GM12872 (cell line): ENCODE data around the gene HDAC9.

Experiments used
- TF ChIP-seq, protein P1 (sequence below): IDR thresholded peaks from 3 replicates; pipeline ENCODE4 v1.5.1; 2011; ENCODE audit warnings: low read depth, mild to moderate bottlenecking, low read length, moderate library complexity; ENCODE audit not compliant: insufficient read depth

HDAC9 gene

DNA sequence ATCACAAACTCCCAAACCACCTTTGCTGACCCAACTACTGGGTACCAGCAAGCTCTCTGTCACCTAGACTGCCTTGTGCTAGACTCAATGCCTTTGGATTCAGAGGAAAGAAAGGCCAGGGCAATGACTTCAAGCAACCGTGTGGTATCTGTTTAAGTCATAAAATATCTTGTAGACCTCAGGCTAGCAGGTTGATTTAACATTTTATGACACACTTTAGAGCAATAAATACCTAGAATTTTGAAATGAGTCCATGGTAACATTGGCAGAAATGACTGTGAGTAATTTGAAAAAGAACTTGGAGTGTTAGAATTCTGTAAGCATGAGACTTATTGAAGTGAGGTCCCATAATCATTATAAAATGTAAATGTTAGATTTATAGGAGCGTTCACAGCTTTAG is 534.7 kb downstream of the HDAC9 start:
- TF ChIP-seq, protein P1, sequence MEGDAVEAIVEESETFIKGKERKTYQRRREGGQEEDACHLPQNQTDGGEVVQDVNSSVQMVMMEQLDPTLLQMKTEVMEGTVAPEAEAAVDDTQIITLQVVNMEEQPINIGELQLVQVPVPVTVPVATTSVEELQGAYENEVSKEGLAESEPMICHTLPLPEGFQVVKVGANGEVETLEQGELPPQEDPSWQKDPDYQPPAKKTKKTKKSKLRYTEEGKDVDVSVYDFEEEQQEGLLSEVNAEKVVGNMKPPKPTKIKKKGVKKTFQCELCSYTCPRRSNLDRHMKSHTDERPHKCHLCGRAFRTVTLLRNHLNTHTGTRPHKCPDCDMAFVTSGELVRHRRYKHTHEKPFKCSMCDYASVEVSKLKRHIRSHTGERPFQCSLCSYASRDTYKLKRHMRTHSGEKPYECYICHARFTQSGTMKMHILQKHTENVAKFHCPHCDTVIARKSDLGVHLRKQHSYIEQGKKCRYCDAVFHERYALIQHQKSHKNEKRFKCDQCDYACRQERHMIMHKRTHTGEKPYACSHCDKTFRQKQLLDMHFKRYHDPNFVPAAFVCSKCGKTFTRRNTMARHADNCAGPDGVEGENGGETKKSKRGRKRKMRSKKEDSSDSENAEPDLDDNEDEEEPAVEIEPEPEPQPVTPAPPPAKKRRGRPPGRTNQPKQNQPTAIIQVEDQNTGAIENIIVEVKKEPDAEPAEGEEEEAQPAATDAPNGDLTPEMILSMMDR: no peak

DNA sequence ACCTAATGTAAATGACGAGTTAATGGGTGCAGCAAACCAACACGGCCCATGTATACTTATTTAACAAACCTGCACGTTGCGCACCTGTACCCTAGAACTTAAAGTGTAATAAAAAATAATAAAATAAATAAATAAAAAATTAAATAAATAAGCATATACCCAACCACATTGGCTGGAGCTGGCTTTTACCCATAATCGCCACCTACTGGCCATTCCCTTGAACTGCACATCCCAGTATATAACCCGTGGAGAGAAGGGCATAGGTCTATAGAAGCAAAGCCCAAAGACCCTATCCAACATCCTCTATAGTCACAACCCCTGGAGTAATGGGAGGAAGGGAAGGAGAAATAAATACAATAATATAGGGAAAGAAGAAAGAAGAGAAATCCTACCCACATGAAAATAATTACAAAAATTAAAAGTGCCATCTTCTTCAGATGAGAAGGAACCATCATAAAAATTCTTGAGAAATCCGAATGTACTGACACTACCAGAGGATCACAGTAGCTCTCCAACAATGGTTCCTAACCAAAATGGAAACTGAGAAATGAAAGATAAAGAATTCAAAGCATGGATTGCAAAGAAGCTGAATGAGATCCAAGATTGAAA is 556.3 kb downstream of the HDAC9 start:
- TF ChIP-seq, protein P1: peak; percentile 68
